NT2/D1 (cell line): Measurements from ENCODE around the gene SNCAIP.

ENCODE experiments used
- DNase-seq: peaks from one replicate; pipeline ENCODE4 v3.0.0-alpha.2; 2011; ENCODE audit warnings: low read depth, low spot score
- H3K27me3 ChIP-seq: 2 replicates; pipeline ENCODE4 v1.6.0; 2011; ENCODE audit warnings: mild to moderate bottlenecking; ENCODE audit not compliant: insufficient read length, insufficient read depth
- H3K36me3 ChIP-seq: 2 replicates; pipeline ENCODE4 v1.6.1; 2011; ENCODE audit warnings: mild to moderate bottlenecking, low read length, mixed read lengths; ENCODE audit not compliant: insufficient read depth, insufficient read length
- H3K4me1 ChIP-seq: 2 replicates; pipeline ENCODE4 v1.5.1; 2011; ENCODE audit not compliant: insufficient read depth, insufficient read length
- H3K4me3 ChIP-seq: 2 replicates; pipeline ENCODE4 v1.5.1; 2011; ENCODE audit warnings: low read depth; ENCODE audit not compliant: insufficient read length
- H3K9ac ChIP-seq: 2 replicates; pipeline ENCODE4 v1.6.0; 2011; ENCODE audit warnings: low read depth; ENCODE audit not compliant: insufficient read length
- H3K9me3 ChIP-seq: 2 replicates; pipeline ENCODE4 v1.5.1; 2011; ENCODE audit warnings: mild to moderate bottlenecking, low read length; ENCODE audit not compliant: insufficient read depth
- SUZ12 ChIP-seq: IDR thresholded peaks from 2 replicates; pipeline ENCODE4 v1.6.1; 2011; ENCODE audit not compliant: insufficient read length, insufficient read depth; ENCODE audit errors: extremely low read depth
- YY1 ChIP-seq: IDR thresholded peaks from 2 replicates; pipeline ENCODE4 v1.6.1; 2011; ENCODE audit not compliant: insufficient read length, insufficient read depth
- ZNF274 ChIP-seq: IDR thresholded peaks from 2 replicates; pipeline ENCODE4 v1.6.1; 2011; ENCODE audit warnings: mild to moderate bottlenecking, low read depth, low read length

The SNCAIP gene

DNA sequence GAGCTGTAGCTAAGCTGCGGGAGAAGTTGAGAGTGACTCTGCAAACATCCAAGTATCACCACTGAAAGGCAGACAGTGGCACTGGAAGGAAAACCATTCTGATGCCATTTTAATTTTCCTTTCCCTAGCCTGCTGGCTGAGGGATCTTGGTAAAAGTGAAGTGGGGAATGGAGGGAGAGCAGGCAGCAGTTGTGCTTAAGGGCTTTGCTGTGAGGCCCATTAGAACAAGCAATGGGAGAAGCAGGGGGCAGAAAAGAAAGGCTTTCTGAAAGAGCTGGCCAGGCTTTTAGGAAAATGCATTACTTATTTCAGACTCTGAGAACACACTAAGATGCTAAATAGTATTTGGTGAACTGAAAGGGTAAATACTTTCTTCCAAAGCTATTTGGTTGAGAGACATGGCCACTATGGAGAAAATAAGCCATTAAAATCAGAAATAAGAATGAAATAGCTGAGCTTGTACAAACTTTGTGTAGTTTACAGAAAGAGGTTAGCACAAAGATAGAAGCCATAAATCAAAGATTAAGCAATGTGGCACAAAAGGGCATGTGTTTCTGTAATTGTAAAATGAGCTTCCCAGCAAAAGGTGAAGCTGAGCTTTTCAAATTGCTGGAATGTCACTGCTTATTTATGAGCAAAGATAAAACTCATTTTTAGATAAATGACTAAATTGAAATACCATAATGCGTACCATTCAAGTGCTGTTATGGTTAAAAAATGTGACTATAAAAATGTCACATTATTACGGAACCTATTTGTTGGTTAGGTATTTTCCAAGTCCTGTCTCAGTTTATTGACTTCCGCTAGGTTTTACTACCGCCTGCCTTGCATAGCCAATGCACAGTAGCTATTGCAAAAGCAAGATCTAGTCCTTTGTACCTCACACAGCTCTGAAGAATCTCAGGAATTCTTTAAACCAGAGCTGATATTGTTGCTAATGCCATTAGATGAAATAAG lies 20.8 kb downstream of the SNCAIP start:
- H3K4me3 ChIP-seq: no peak overlapping the region
- no peaks in the 10 kb centered on the region for H3K9me3 ChIP-seq
- no peaks in the 10 kb centered on the region for H3K36me3 ChIP-seq
- TF ChIP-seq ZNF274: no peak
- TF ChIP-seq YY1: no peak
- TF ChIP-seq SUZ12: no peak
- no peaks in the 10 kb centered on the region for H3K27me3 ChIP-seq
- H3K4me1 ChIP-seq: no peaks in the 10 kb centered on the region
- no peak overlapping the region for H3K9ac ChIP-seq
- DNase-seq: no peak

DNA sequence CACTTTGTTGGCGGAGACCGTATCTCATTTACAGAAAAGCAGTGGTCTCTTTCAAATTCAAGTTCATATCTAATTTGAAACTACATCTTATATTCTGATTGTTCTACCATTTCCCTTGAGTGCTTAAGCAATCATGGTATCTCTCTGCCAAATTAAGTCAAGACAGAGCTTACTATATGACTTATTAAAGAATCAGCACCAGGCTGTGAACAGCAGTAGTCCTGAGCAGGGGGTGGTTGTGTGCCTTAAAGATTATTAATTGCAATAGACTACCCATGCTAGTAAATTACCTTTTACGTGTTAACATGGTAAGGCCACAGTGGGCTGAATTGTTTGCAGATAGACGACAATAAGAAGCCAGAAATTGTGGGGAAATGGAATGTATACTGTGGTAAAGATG lies 21.5 kb downstream of the SNCAIP start:
- no peak for DNase-seq
- TF ChIP-seq YY1 (no peak), ZNF274 (no peak), SUZ12 (no peak)

DNA sequence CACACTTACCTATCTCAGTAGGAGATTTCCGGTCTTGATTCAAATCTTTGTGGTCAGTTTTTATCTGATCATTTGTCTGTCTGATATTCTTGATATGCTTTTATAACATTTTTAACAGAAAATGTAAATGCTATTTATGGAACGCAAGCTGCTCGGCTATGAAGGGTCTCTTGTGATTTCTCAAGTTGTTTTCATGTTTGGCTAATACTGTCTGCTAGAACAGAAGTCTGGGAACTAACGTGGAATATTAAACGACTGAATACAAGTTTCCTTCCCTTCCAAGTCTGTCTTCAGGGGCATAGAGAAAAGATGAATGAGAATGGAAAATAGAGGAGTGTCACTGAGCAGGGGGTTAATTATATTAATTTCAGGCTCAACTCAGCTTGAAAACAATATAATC lies 27.6 kb downstream of the SNCAIP start:
- DNase-seq: no peak
- TF ChIP-seq YY1 (no peak), ZNF274 (no peak), SUZ12 (no peak)
- Histone ChIP-seq H3K4me1 (no peaks in the 10 kb centered on the region), H3K27me3 (no peaks in the 10 kb centered on the region), H3K4me3 (no peak overlapping the region), H3K9me3 (no peaks in the 10 kb centered on the region), H3K9ac (no peak overlapping the region), H3K36me3 (no peaks in the 10 kb centered on the region)

More for the DNA sequence above, 21.5 kb downstream of the SNCAIP start:
- H3K4me3 ChIP-seq: no peak overlapping the region
- H3K9ac ChIP-seq: no peak overlapping the region
- no peaks in the 10 kb centered on the region for H3K27me3 ChIP-seq
- no peaks in the 10 kb centered on the region for H3K4me1 ChIP-seq
- H3K36me3 ChIP-seq: no peaks in the 10 kb centered on the region
- no peaks in the 10 kb centered on the region for H3K9me3 ChIP-seq

DNA sequence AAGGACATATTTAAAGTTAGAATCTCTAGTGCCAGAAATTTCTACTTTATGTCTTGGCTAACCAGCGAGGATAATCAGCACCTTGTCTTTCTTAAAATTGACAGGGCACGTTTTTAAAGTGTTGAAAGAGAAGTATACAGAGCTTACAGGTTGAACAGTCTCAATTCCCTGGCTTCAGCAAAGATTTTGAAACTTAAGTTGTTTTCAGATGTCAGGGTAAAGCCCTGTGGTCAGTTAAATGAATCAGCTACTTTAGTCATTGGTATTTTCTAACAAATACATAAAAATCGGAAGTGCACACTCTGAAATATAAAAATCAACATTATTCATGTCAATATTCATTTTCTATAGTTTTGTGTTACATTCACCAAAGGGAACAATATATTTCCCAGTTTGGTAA lies 29.1 kb downstream of the SNCAIP start:
- no peak for TF ChIP-seq ZNF274
- TF ChIP-seq YY1: no peak
- TF ChIP-seq SUZ12: no peak
- H3K27me3 ChIP-seq: no peaks in the 10 kb centered on the region

DNA sequence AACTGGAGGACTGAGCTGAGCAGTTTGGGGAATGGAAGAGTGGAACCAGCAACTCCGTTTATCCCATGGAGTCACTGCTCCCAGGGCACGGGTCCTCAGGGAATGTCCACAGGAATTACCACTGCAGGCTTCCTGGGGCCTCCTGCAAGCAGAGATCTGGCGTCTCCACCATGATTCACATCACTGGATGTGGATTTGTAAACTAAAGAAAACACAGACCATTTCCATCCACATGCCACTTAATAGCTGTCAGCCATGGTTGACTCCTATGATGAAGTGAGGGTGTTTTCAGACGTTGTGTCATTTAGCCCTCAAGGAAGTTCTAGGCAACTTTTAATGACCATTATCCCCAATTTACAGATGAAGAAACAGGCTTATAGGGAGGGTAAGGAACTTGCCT lies 30.2 kb downstream of the SNCAIP start:
- Histone ChIP-seq H3K9me3 (no peaks in the 10 kb centered on the region), H3K27me3 (no peaks in the 10 kb centered on the region), H3K36me3 (no peaks in the 10 kb centered on the region), H3K9ac (no peak overlapping the region), H3K4me1 (no peaks in the 10 kb centered on the region), H3K4me3 (no peak overlapping the region)
- no peak for DNase-seq
- no peak for TF ChIP-seq ZNF274
- TF ChIP-seq SUZ12: no peak
- no peak for TF ChIP-seq YY1

More for the DNA sequence above, 29.1 kb downstream of the SNCAIP start:
- Histone ChIP-seq H3K4me1 (no peaks in the 10 kb centered on the region), H3K9ac (no peak overlapping the region), H3K9me3 (no peaks in the 10 kb centered on the region), H3K36me3 (no peaks in the 10 kb centered on the region), H3K4me3 (no peak overlapping the region)
- DNase-seq: no peak

DNA sequence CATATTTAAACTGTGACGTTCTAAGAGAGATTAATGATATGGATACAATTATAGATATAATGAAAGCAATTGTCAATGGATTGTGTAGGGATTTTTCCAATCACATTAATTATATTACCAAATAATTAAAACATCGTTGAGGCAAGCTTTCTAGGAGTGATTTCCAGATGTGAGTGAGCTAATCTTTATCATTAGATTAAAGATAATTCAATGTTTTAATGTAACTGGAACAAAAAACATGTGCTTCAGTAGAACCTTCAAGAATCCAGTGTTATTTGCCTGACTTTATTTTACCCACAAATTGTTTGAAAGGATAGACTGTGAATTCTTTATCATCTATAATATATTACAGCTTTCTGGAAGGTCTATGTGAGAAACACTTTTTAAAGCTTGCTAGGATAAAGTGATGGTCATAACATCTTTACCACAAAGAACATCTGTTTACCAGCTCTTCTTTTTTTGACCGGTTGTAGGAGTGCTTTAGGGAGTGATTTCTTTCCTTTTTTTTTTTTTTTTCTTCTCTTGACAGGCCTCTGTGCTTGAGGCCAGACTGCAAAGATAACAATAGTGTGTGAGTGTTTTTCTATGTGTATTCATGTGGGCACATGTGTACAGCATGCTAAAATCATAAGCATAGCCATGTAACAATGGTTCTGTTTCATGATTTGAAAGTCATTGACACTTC lies 35.0 kb downstream of the SNCAIP start:
- TF ChIP-seq ZNF274 (no peak), SUZ12 (no peak), YY1 (no peak)

DNA sequence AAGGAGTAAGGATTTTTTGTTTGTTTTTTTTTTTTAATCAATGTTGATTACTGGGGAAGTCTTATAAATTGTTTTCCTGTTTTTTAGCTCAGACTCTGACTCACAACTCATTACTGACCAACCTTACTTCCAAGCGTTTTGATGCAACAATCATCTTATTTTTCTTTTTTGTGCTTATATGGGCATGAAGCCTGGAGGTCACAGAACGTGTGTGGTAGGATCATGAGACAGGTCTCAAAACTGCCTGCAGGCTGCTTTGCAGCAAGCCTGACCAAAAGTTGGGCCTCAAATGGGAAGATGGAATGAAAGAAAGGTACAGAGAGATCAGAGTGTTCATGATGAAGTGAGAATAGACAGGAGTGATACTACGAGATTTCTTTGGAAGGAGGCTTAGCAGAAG lies 38.5 kb downstream of the SNCAIP start:
- TF ChIP-seq ZNF274: no peak
- no peak for TF ChIP-seq YY1
- no peak for TF ChIP-seq SUZ12

More for the DNA sequence above, 35.0 kb downstream of the SNCAIP start:
- no peak overlapping the region for H3K4me3 ChIP-seq
- H3K9me3 ChIP-seq: no peaks in the 10 kb centered on the region
- H3K36me3 ChIP-seq: no peaks in the 10 kb centered on the region
- no peaks in the 10 kb centered on the region for H3K27me3 ChIP-seq
- DNase-seq: no peak
- no peak overlapping the region for H3K9ac ChIP-seq
- H3K4me1 ChIP-seq: no peaks in the 10 kb centered on the region

More for the DNA sequence above, 38.5 kb downstream of the SNCAIP start:
- no peaks in the 10 kb centered on the region for H3K27me3 ChIP-seq
- no peaks in the 10 kb centered on the region for H3K36me3 ChIP-seq
- no peak for DNase-seq
- no peak overlapping the region for H3K4me3 ChIP-seq
- H3K9me3 ChIP-seq: no peaks in the 10 kb centered on the region
- no peak overlapping the region for H3K9ac ChIP-seq
- H3K4me1 ChIP-seq: no peaks in the 10 kb centered on the region
